Neural crest cell (in vitro differentiated cells): ENCODE measurements around the gene ATP9A. TPM values are rescaled to one million over a fixed set of nuclear protein-coding genes. Genes with fewer than 3 reads are reported as not detected.

ENCODE experiments used
- DNase-seq: peaks from one replicate; pipeline ENCODE4 v3.0.0; 2021; ENCODE audit warnings: low read depth, mixed read lengths, low spot score
- H3K27ac Mint-ChIP-seq: one replicate; pipeline ENCODE4 v1.8.0; 2021; ENCODE audit warnings: mild to moderate bottlenecking, mixed read lengths; ENCODE audit not compliant: unreplicated experiment
- H3K27me3 Mint-ChIP-seq: 2 replicates; pipeline ENCODE4 v1.8.0; 2021; ENCODE audit warnings: low read depth, mild to moderate bottlenecking, mixed read lengths
- H3K36me3 Mint-ChIP-seq: 2 replicates; pipeline ENCODE4 v1.8.0; 2021; ENCODE audit warnings: low read depth, mild to moderate bottlenecking, mixed read lengths
- H3K4me1 Mint-ChIP-seq: 2 replicates; pipeline ENCODE4 v1.8.0; 2021; ENCODE audit warnings: mixed read lengths
- H3K4me3 Mint-ChIP-seq: one replicate; pipeline ENCODE4 v1.8.0; 2021; ENCODE audit warnings: mild to moderate bottlenecking, mixed read lengths
- H3K9me3 Mint-ChIP-seq: 2 replicates; pipeline ENCODE4 v1.8.0; 2021; ENCODE audit warnings: mixed read lengths
- total RNA-seq: library from RNA; stranded (reverse); gene quantifications from 2 replicates; pipeline ENCODE4 v1.2.1, GENCODE V29; 2021
- TF ChIP-seq, protein P1 (sequence below): fragments of 200-600 bp; sonication (generic); conservative IDR thresholded peaks from 2 replicates; pipeline ENCODE4 v1.5.0; 2021; ENCODE audit warnings: antibody characterized with exemption, mild to moderate bottlenecking

Gene ATP9A
- total RNA-seq, 1 donor from 2014 or later = 39.0 TPM

- H3K9me3 Mint-ChIP-seq = no peaks in the 10 kb centered on the region
- H3K27me3 Mint-ChIP-seq = no peaks in the 10 kb centered on the region
- H3K27ac Mint-ChIP-seq = no peak overlapping the region
- TF ChIP-seq, protein P1, sequence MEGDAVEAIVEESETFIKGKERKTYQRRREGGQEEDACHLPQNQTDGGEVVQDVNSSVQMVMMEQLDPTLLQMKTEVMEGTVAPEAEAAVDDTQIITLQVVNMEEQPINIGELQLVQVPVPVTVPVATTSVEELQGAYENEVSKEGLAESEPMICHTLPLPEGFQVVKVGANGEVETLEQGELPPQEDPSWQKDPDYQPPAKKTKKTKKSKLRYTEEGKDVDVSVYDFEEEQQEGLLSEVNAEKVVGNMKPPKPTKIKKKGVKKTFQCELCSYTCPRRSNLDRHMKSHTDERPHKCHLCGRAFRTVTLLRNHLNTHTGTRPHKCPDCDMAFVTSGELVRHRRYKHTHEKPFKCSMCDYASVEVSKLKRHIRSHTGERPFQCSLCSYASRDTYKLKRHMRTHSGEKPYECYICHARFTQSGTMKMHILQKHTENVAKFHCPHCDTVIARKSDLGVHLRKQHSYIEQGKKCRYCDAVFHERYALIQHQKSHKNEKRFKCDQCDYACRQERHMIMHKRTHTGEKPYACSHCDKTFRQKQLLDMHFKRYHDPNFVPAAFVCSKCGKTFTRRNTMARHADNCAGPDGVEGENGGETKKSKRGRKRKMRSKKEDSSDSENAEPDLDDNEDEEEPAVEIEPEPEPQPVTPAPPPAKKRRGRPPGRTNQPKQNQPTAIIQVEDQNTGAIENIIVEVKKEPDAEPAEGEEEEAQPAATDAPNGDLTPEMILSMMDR = peak; percentile 77
- peaks cover 5% of the 10 kb centered on the region for H3K36me3 Mint-ChIP-seq
- peak; percentile 82 for DNase-seq
- H3K4me3 Mint-ChIP-seq = no peak overlapping the region
- H3K4me1 Mint-ChIP-seq = peaks cover 14% of the 10 kb centered on the region
These were observed 143.9 kb downstream of the ATP9A start for GRCh38 chr20:51624157-51624731.

- TF ChIP-seq, protein P1 = no peak
- Mint-ChIP-seq H3K9me3 (no peaks in the 10 kb centered on the region), H3K27ac (no peak overlapping the region), H3K27me3 (no peaks in the 10 kb centered on the region), H3K4me1 (peaks cover 7% of the 10 kb centered on the region), H3K36me3 (peaks cover 5% of the 10 kb centered on the region), H3K4me3 (no peak overlapping the region)
- DNase-seq = no peak
These were observed 144.9 kb downstream of the ATP9A start for GRCh38 chr20:51623255-51623654.

DNA sequence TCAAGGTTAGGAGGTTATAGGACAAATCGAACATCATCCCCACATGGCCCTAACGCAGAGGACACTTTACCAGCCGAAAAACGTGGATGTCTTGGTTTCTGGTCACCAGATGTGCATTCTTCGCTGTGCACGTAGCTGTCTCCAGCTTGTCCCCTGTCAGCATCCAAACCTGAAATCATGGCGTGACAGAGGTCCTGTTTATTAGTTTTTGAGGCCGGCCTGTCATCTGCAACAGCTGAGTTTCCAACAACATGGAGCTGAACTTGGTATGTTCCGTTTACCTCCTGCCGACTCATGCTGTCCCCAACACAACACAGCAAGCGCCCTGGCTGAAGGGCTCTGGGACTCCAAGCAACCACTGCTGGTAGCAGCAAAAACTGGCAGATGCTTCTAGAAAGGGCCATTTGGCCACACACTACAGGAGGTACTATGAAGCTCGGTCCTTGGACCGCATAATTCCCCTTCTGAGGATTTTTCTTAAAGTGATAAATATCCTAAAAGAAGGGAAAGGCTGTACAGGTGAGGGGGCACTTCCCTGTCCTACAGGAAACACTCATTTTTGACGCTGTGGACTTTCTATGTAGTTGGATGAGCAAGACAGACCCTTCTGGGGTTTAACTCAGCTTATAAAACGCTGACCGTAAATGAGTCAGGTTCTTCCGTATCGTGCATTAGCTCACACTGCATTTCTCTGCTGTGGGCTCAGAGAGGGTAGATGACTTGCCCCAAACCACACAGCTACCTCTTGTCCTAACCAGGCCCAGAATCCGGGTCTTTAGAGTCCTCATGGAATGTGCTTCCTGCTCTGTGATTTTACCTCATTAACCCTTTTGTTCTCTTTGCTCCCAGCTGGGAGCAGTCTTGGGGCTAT lies 146.0 kb downstream of the ATP9A start:
- no peaks in the 10 kb centered on the region for H3K9me3 Mint-ChIP-seq
- peaks cover 4% of the 10 kb centered on the region for H3K4me1 Mint-ChIP-seq
- no peak for DNase-seq
- H3K4me3 Mint-ChIP-seq = no peak overlapping the region
- H3K36me3 Mint-ChIP-seq = peaks cover 7% of the 10 kb centered on the region
- H3K27ac Mint-ChIP-seq = peak overlapping the region; percentile 19
- H3K27me3 Mint-ChIP-seq = no peaks in the 10 kb centered on the region
- TF ChIP-seq, protein P1 = no peak

- TF ChIP-seq, protein P1 = no peak
- no peak for DNase-seq
- Mint-ChIP-seq H3K36me3 (peaks cover 6% of the 10 kb centered on the region), H3K9me3 (no peaks in the 10 kb centered on the region), H3K27ac (no peak overlapping the region), H3K4me3 (no peak overlapping the region), H3K4me1 (peaks cover 4% of the 10 kb centered on the region), H3K27me3 (no peaks in the 10 kb centered on the region)
These were observed 147.8 kb downstream of the ATP9A start for GRCh38 chr20:51620432-51620831.

GRCh38 chr20:51616060-51616459 lies 152.1 kb downstream of the ATP9A start:
- Mint-ChIP-seq H3K27ac (no peak overlapping the region), H3K36me3 (peaks cover 4% of the 10 kb centered on the region), H3K27me3 (no peaks in the 10 kb centered on the region), H3K4me3 (no peak overlapping the region), H3K9me3 (no peaks in the 10 kb centered on the region), H3K4me1 (peaks cover 3% of the 10 kb centered on the region)
- DNase-seq = no peak
- TF ChIP-seq, protein P1 = peak; percentile 28
